Measurements from ENCODE around the gene TMEM126B. TPM values are rescaled to one million over a fixed set of nuclear protein-coding genes. Genes with fewer than 3 reads are reported as not detected.

The TMEM126B gene
- total and polyA plus RNA-seq, 10 of the 15 experiments (the other 5 are each of a cell fraction or from before 2014, with no cell fraction given), result 36.9 to 117 (median 70.3) TPM

DNA sequence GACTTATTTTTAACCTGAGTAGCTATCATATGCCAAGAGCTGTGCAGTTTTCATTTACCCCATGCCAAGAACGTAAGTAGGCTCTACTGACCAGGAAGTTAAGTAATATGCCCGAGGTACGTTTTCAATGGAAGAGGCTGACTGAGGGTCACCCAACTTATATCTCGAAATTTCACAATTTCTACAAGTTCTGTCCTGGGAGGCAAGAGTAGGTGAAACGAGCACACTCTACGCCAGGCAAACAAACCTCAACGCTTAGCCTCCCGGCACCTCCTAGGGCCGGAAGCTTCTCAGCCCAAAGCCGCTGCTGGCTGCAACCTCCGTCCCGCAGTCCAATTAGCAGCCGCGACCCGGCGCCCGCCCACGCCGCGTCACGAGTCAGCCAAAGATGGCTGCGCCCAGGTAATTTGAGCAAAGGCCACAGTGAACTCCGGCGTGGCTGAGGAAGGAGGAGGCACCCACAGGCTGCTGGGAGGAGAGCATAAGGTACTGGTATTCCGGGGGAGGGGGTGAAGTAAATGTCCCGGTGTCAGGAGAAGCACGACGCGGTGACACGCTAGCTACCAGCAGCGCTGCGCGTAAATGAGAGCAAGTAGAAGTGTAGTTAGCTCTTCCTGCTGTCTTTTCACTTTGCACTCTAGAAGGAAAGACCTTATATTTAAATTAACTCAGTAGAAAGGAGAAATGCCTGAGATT lies 19.4 kb downstream of the TMEM126B start, which contains the start of gene TMEM126A (continued):
- peak; percentile 52; the same call in 1 of the 2 replicates for TF ChIP-seq MTA2 (IDR thresholded peaks at IDR 0.05; ENCODE audit: low read depth)
- TF ChIP-seq ZNF207 (IDR thresholded peaks at IDR 0.05; ENCODE audit: borderline replicate concordance), result peak; percentile 54; the same call in 1 of the 2 replicates
- TF ChIP-seq, protein P1, sequence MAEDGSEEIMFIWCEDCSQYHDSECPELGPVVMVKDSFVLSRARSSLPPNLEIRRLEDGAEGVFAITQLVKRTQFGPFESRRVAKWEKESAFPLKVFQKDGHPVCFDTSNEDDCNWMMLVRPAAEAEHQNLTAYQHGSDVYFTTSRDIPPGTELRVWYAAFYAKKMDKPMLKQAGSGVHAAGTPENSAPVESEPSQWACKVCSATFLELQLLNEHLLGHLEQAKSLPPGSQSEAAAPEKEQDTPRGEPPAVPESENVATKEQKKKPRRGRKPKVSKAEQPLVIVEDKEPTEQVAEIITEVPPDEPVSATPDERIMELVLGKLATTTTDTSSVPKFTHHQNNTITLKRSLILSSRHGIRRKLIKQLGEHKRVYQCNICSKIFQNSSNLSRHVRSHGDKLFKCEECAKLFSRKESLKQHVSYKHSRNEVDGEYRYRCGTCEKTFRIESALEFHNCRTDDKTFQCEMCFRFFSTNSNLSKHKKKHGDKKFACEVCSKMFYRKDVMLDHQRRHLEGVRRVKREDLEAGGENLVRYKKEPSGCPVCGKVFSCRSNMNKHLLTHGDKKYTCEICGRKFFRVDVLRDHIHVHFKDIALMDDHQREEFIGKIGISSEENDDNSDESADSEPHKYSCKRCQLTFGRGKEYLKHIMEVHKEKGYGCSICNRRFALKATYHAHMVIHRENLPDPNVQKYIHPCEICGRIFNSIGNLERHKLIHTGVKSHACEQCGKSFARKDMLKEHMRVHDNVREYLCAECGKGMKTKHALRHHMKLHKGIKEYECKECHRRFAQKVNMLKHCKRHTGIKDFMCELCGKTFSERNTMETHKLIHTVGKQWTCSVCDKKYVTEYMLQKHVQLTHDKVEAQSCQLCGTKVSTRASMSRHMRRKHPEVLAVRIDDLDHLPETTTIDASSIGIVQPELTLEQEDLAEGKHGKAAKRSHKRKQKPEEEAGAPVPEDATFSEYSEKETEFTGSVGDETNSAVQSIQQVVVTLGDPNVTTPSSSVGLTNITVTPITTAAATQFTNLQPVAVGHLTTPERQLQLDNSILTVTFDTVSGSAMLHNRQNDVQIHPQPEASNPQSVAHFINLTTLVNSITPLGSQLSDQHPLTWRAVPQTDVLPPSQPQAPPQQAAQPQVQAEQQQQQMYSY (CRISPR knock-in tag; IDR thresholded peaks at IDR 0.05), result no peak
- TF ChIP-seq, protein P2, sequence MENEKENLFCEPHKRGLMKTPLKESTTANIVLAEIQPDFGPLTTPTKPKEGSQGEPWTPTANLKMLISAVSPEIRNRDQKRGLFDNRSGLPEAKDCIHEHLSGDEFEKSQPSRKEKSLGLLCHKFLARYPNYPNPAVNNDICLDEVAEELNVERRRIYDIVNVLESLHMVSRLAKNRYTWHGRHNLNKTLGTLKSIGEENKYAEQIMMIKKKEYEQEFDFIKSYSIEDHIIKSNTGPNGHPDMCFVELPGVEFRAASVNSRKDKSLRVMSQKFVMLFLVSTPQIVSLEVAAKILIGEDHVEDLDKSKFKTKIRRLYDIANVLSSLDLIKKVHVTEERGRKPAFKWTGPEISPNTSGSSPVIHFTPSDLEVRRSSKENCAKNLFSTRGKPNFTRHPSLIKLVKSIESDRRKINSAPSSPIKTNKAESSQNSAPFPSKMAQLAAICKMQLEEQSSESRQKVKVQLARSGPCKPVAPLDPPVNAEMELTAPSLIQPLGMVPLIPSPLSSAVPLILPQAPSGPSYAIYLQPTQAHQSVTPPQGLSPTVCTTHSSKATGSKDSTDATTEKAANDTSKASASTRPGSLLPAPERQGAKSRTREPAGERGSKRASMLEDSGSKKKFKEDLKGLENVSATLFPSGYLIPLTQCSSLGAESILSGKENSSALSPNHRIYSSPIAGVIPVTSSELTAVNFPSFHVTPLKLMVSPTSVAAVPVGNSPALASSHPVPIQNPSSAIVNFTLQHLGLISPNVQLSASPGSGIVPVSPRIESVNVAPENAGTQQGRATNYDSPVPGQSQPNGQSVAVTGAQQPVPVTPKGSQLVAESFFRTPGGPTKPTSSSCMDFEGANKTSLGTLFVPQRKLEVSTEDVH (IDR thresholded peaks at IDR 0.05; ENCODE audit: low read depth, partially characterized antibody), result no peak
- TF ChIP-seq EZH2 (IDR thresholded peaks at IDR 0.05; ENCODE audit: borderline replicate concordance, control insufficient read depth, low read depth, low read length), result no peak
- TF ChIP-seq EGR1 (IDR thresholded peaks at IDR 0.05; ENCODE audit: borderline replicate concordance in 1 of 2, low read depth in 2 of 2, low read length in 2 of 2), result peak in 1 of 2 experiments; percentile 89; a peak in 2 of 3 replicates
- TF ChIP-seq, protein P3, sequence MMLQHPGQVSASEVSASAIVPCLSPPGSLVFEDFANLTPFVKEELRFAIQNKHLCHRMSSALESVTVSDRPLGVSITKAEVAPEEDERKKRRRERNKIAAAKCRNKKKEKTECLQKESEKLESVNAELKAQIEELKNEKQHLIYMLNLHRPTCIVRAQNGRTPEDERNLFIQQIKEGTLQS (IDR thresholded peaks at IDR 0.05; ENCODE audit: borderline replicate concordance, extremely low read depth, low read depth, low read length), result no peak
- TF ChIP-seq, protein P4, sequence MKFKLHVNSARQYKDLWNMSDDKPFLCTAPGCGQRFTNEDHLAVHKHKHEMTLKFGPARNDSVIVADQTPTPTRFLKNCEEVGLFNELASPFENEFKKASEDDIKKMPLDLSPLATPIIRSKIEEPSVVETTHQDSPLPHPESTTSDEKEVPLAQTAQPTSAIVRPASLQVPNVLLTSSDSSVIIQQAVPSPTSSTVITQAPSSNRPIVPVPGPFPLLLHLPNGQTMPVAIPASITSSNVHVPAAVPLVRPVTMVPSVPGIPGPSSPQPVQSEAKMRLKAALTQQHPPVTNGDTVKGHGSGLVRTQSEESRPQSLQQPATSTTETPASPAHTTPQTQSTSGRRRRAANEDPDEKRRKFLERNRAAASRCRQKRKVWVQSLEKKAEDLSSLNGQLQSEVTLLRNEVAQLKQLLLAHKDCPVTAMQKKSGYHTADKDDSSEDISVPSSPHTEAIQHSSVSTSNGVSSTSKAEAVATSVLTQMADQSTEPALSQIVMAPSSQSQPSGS (IDR thresholded peaks at IDR 0.05; ENCODE audit: low read length), result no peak
- no peak for TF ChIP-seq STAT1 (conservative IDR thresholded peaks at IDR 0.05)
- TF ChIP-seq MYC (IDR thresholded peaks at IDR 0.05; ENCODE audit: insufficient read depth, insufficient read length, insufficient replicate concordance, low read length, severe bottlenecking), result no peak
- TF ChIP-seq SIX5 (IDR thresholded peaks at IDR 0.05; ENCODE audit: low read depth, low read length, severe bottlenecking), result no peak
- TF ChIP-seq HDAC2 (IDR thresholded peaks at IDR 0.05), result peak; percentile 85; the same call in 1 of the 2 replicates
- peak; percentile 69; the same call in 2 of the 3 replicates for TF ChIP-seq POU2F2 (IDR thresholded peaks at IDR 0.05; ENCODE audit: borderline replicate concordance, low read depth, low read length)
- peak; percentile 88 for TF ChIP-seq TAF1 (IDR thresholded peaks at IDR 0.05; ENCODE audit: borderline replicate concordance, low read depth, low read length)
- 0 out of 2 replicates have a peak, but pooled peaks have one; percentile 20 for TF ChIP-seq SMARCA5 (IDR thresholded peaks at IDR 0.05)
- peak; percentile 65 for TF ChIP-seq RUNX3 (IDR thresholded peaks at IDR 0.05; ENCODE audit: low read length)
- no peak for TF ChIP-seq RAD21 (IDR thresholded peaks at IDR 0.05; ENCODE audit: insufficient read depth, low read depth, low read length)
- TF ChIP-seq, protein P5, sequence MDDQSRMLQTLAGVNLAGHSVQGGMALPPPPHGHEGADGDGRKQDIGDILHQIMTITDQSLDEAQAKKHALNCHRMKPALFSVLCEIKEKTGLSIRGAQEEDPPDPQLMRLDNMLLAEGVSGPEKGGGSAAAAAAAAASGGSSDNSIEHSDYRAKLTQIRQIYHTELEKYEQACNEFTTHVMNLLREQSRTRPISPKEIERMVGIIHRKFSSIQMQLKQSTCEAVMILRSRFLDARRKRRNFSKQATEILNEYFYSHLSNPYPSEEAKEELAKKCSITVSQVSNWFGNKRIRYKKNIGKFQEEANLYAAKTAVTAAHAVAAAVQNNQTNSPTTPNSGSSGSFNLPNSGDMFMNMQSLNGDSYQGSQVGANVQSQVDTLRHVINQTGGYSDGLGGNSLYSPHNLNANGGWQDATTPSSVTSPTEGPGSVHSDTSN (IDR thresholded peaks at IDR 0.05; ENCODE audit: insufficient replicate concordance, low read depth, low read length), result no peak
- TF ChIP-seq KLF5 (IDR thresholded peaks at IDR 0.05; ENCODE audit: partially characterized antibody), result no peak

All from GM12878 (cell line).